ENCODE measurements around the gene HMGCS2.

DNA sequence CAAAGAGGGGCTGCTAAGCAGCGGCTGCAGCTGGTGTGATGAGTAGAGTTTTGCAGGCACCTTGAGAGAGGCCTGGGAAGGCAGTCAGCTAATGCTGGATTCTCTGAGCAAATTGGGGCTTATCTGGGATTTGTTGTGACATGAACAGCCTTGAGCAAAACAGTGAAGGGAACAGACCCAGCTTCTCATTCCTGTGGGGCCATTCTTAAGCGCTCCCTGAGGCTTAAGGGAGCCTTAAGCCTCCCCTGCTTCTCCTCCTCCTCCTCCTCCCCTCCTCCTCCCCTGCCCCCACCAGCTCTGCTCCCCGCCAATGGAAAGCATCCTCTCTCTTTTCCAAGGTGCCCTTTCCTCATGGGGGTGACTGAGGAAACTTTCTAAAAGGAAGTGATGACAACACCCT, 21.3 kb downstream of the HMGCS2 start:
- TF ChIP-seq, protein P1, sequence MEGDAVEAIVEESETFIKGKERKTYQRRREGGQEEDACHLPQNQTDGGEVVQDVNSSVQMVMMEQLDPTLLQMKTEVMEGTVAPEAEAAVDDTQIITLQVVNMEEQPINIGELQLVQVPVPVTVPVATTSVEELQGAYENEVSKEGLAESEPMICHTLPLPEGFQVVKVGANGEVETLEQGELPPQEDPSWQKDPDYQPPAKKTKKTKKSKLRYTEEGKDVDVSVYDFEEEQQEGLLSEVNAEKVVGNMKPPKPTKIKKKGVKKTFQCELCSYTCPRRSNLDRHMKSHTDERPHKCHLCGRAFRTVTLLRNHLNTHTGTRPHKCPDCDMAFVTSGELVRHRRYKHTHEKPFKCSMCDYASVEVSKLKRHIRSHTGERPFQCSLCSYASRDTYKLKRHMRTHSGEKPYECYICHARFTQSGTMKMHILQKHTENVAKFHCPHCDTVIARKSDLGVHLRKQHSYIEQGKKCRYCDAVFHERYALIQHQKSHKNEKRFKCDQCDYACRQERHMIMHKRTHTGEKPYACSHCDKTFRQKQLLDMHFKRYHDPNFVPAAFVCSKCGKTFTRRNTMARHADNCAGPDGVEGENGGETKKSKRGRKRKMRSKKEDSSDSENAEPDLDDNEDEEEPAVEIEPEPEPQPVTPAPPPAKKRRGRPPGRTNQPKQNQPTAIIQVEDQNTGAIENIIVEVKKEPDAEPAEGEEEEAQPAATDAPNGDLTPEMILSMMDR (conservative IDR thresholded peaks at IDR 0.05), result no peak
- no peak for TF ChIP-seq EZH2 (IDR thresholded peaks at IDR 0.05; ENCODE audit: low read depth)
